Upper lobe of left lung (tissue), 6 donors: Measurements from ENCODE around the gene KLF14. TPM values are rescaled to one million over a fixed set of nuclear protein-coding genes. Genes with fewer than 3 reads are reported as not detected.
A peak's percentile ranks its signal among the peaks of the same experiment; 100 is the strongest.
"Not testable (repeated sequence)": the region's sequence is repeated elsewhere in the genome, so short reads cannot be mapped to it uniquely, and the experiment has no call there.

Source experiments
- ATAC-seq, 2 donors: fragments of 200-7000 bp; cut with Tn5 transposase; one replicate each; pipeline ENCODE4 v1.9.1; 2022; ENCODE audit warnings: mild to moderate bottlenecking in 2 of 2, moderate library complexity in 2 of 2; ENCODE audit not compliant: low FRiP score in 2 of 2
- DNase-seq, 2 donors: peaks; one replicate each; pipeline ENCODE4 v3.0.0-alpha.2; 2019 to 2020
- H3K27ac ChIP-seq, 4 donors: fragments of 200-600 bp; sonication (generic); one replicate each; pipeline ENCODE4 v1.5.1; 2016 to 2019
- H3K27me3 ChIP-seq, 4 donors: fragments of 200-600 bp; sonication (generic); one replicate each; pipeline ENCODE4 v1.5.1; 2017 to 2019
- H3K36me3 ChIP-seq, 4 donors: fragments of 200-600 bp; sonication (generic); one replicate each; pipeline ENCODE4 v1.5.1; 2016 to 2019
- H3K4me1 ChIP-seq, 4 donors: fragments of 200-600 bp; sonication (generic); one replicate each; pipeline ENCODE4 v1.5.1; 2018 to 2019
- H3K4me3 ChIP-seq, 4 donors: fragments of 200-600 bp; sonication (generic); one replicate each; pipeline ENCODE4 v1.5.1; 2017 to 2019; ENCODE audit warnings: mild to moderate bottlenecking in 2 of 4, moderate library complexity in 1 of 4
- H3K9me3 ChIP-seq, 4 donors: fragments of 200-600 bp; sonication (generic); one replicate each; pipeline ENCODE4 v1.5.1; 2018 to 2019
- CTCF ChIP-seq, 6 experiments: fragments of 450-650 bp in 4 of 6; fragments of 200-600 bp in 2 of 6; sonication (generic) in 2 of 6; IDR thresholded peaks; one replicate each; pipeline ENCODE4 v1.5.1; 2016 to 2019; ENCODE audit warnings: antibody characterized with exemption in 6 of 6
- EP300 ChIP-seq, 4 donors: sonication (generic); formaldehyde crosslinking; IDR thresholded peaks; one replicate each; pipeline ENCODE4 v1.5.1; 2017; ENCODE audit warnings: antibody characterized with exemption in 4 of 4, control low read depth in 2 of 4
- POLR2A ChIP-seq, 4 donors: fragments of 450-650 bp; IDR thresholded peaks; one replicate each; pipeline ENCODE4 v1.5.1; 2016 to 2017; ENCODE audit warnings: antibody characterized with exemption in 4 of 4, mild to moderate bottlenecking in 2 of 4
- POLR2AphosphoS5 ChIP-seq, 2 donors: sonication (generic); formaldehyde crosslinking; IDR thresholded peaks; one replicate each; pipeline ENCODE4 v1.5.1; 2017; ENCODE audit warnings: antibody characterized with exemption in 2 of 2
- WGBS, 2 donors: methylation state at CpG; one replicate each; pipeline ENCODE4 v1.1.5; 2017 to 2018; 5-methylcytosine and 5-hydroxymethylcytosine counted together
- total RNA-seq, 6 donors: library from RNA; depleted of rRNA in 4 of 6; stranded (reverse); fragments of >200 nt in 4 of 6; gene quantifications; one replicate each; pipeline versions ENCODE4 v1.1.0 to v1.2.1, GENCODE V29; 2016 to 2021
- donor health status: DM: no; HTN: no; CAD: no; lungs with moderate emphysema.
- donor health status: DM: no; HTN: yes; CAD: no; lungs with severe emphysema.

The KLF14 gene
- total RNA-seq = under 1 TPM in 3 of 6 donors, not detected in 3; 0.15 to 0.20 (median 0.17) TPM

- peaks cover 1 to 33% (median 15%) of the 10 kb centered on the region in 4 donors for H3K27me3 ChIP-seq
- H3K4me1 ChIP-seq = peaks cover 0 to 7% (median 5%) of the 10 kb centered on the region in 4 donors
- DNase-seq = peak in 1 of 2 donors; percentile 89
- no peaks in the 10 kb centered on the region for H3K36me3 ChIP-seq
- peak in 1 of 2 donors; percentile 72 for ATAC-seq
- peak within 1 kb of the TSS in 3 of 4 donors; percentile 48 to 54 (median 52) for H3K4me3 ChIP-seq
- H3K9me3 ChIP-seq = peaks cover 21 to 35% (median 28%) of the 10 kb centered on the region in 4 donors
- 6 to 8% methylated on average over 29 to 61 of the region's 100 CpGs for WGBS, 2 donors
- H3K27ac ChIP-seq = peak within 1 kb of the TSS in 1 of 4 donors; percentile 46
- TF ChIP-seq POLR2AphosphoS5 (IDR thresholded peaks at IDR 0.05) (no peak), EP300 (IDR thresholded peaks at IDR 0.05) (no peak), CTCF (IDR thresholded peaks at IDR 0.05) (no peak), POLR2A (IDR thresholded peaks at IDR 0.05) (no peak)
These were observed at the start of gene KLF14 for GRCh38 chr7:130733931-130734814. KLF14 (minus strand) TSS chr7:130734207; CDS start chr7:130734033, 174 bp downstream.

GRCh38 chr7:130781346-130781745 lies 47.3 kb upstream of the KLF14 start:
- ATAC-seq (no peak), DNase-seq (no peak)
- H3K4me1 ChIP-seq = no peaks in the 10 kb centered on the region

GRCh38 chr7:130777426-130777825 lies 43.4 kb upstream of the KLF14 start:
- DNase-seq = no peak
- 84 to 96% methylated on average over 2 of the region's 2 CpGs for WGBS, 2 donors
- no peak for ATAC-seq
- no peak for TF ChIP-seq POLR2A (IDR thresholded peaks at IDR 0.05)
- no peak for TF ChIP-seq EP300 (IDR thresholded peaks at IDR 0.05)
- no peak for TF ChIP-seq CTCF (IDR thresholded peaks at IDR 0.05)
- TF ChIP-seq POLR2AphosphoS5 (IDR thresholded peaks at IDR 0.05) = no peak
- Histone ChIP-seq H3K36me3 (no peaks in the 10 kb centered on the region), H3K4me3 (no peak overlapping the region), H3K4me1 (no peaks in the 10 kb centered on the region), H3K27me3 (no peaks in the 10 kb centered on the region), H3K9me3 (peaks cover 0 to 4% (median under 1%) of the 10 kb centered on the region in 4 donors), H3K27ac (no peak overlapping the region)

More at GRCh38 chr7:130781346-130781745, 47.3 kb upstream of the KLF14 start:
- H3K27me3 ChIP-seq = no peaks in the 10 kb centered on the region
- H3K36me3 ChIP-seq = no peaks in the 10 kb centered on the region
- no peaks in the 10 kb centered on the region for H3K9me3 ChIP-seq
- H3K4me3 ChIP-seq = no peak overlapping the region
- no peak overlapping the region for H3K27ac ChIP-seq
- TF ChIP-seq POLR2AphosphoS5 (IDR thresholded peaks at IDR 0.05) (no peak), CTCF (IDR thresholded peaks at IDR 0.05) (no peak), EP300 (IDR thresholded peaks at IDR 0.05) (no peak), POLR2A (IDR thresholded peaks at IDR 0.05) (no peak)

GRCh38 chr7:130772456-130772855 lies 38.4 kb upstream of the KLF14 start:
- DNase-seq, H3K27ac ChIP-seq, H3K4me3 ChIP-seq, H3K27me3 ChIP-seq, H3K4me1 ChIP-seq, ATAC-seq, H3K36me3 ChIP-seq: not testable (repeated sequence)
- H3K9me3 ChIP-seq = peaks cover 9 to 32% (median 15%) of the 10 kb centered on the region in 4 donors
- 93 to 94% methylated on average over 5 of the region's 5 CpGs for WGBS, 2 donors

GRCh38 chr7:130768854-130769253 lies 34.8 kb upstream of the KLF14 start:
- no peaks in the 10 kb centered on the region for H3K4me1 ChIP-seq
- 95 to 97% methylated on average over 1 of the region's 1 CpG for WGBS, 2 donors
- ATAC-seq = no peak
- peaks cover 9 to 32% (median 15%) of the 10 kb centered on the region in 4 donors for H3K9me3 ChIP-seq
- DNase-seq = no peak
- no peak overlapping the region for H3K27ac ChIP-seq
- no peak overlapping the region for H3K4me3 ChIP-seq
- H3K27me3 ChIP-seq = no peaks in the 10 kb centered on the region
- H3K36me3 ChIP-seq = no peaks in the 10 kb centered on the region
- TF ChIP-seq EP300 (IDR thresholded peaks at IDR 0.05) = no peak
- TF ChIP-seq POLR2A (IDR thresholded peaks at IDR 0.05) = no peak
- TF ChIP-seq CTCF (IDR thresholded peaks at IDR 0.05) = no peak
- TF ChIP-seq POLR2AphosphoS5 (IDR thresholded peaks at IDR 0.05) = no peak

- H3K9me3 ChIP-seq = peaks cover 8 to 15% (median 11%) of the 10 kb centered on the region in 4 donors
These were observed 30.6 kb upstream of the KLF14 start for GRCh38 chr7:130764569-130764968.

More at GRCh38 chr7:130764569-130764968, 30.6 kb upstream of the KLF14 start:
- not testable (repeated sequence) for ATAC-seq, DNase-seq, H3K27ac ChIP-seq, H3K4me1 ChIP-seq, H3K36me3 ChIP-seq, H3K4me3 ChIP-seq, H3K27me3 ChIP-seq
- WGBS, 2 donors = 76 to 86% methylated on average over 4 of the region's 4 CpGs
